ENCODE results near the gene ABLIM2. TPM values are rescaled to one million over a fixed set of nuclear protein-coding genes. Genes with fewer than 3 reads are reported as not detected.

The ABLIM2 gene
- polyA plus RNA-seq, 1 donor from 2014 or later, result 14.9 TPM

GRCh38 chr4:7941965-7942496 is 216.6 kb downstream of the ABLIM2 start:
- H3K36me3 ChIP-seq (ENCODE audit: insufficient read depth, low read length), result no peaks in the 10 kb centered on the region
- H2AFZ ChIP-seq (ENCODE audit: low read depth, low read length), result no peak overlapping the region
- H3K4me3 ChIP-seq (ENCODE audit: low read length), result no peak overlapping the region
- peaks cover 20% of the 10 kb centered on the region for H3K79me2 ChIP-seq (replicated peaks; ENCODE audit: insufficient read depth, low read length)
- no peaks in the 10 kb centered on the region for H3K27me3 ChIP-seq (ENCODE audit: insufficient read depth, low read depth, low read length)
- TF ChIP-seq POLR2AphosphoS5 (IDR thresholded peaks at IDR 0.05), result no peak
- TF ChIP-seq REST (IDR thresholded peaks at IDR 0.05; ENCODE audit: borderline replicate concordance), result no peak
- TF ChIP-seq TAF1 (IDR thresholded peaks at IDR 0.05; ENCODE audit: low read depth), result no peak
- TF ChIP-seq CTCF (IDR thresholded peaks at IDR 0.05; ENCODE audit: poor library complexity, severe bottlenecking), result no peak
- TF ChIP-seq RAD21 (conservative IDR thresholded peaks at IDR 0.05), result no peak
- TF ChIP-seq EP300 (conservative IDR thresholded peaks at IDR 0.05; ENCODE audit: poor library complexity, severe bottlenecking), result no peak
- no peak for TF ChIP-seq SMC3 (conservative IDR thresholded peaks at IDR 0.05; ENCODE audit: poor library complexity)
- no peak for TF ChIP-seq EZH2 (IDR thresholded peaks at IDR 0.05; ENCODE audit: borderline replicate concordance, insufficient read depth, low read length, poor library complexity, severe bottlenecking)
- TF ChIP-seq MXI1 (conservative IDR thresholded peaks at IDR 0.05; ENCODE audit: poor library complexity, severe bottlenecking), result no peak
- peaks cover 13% of the 10 kb centered on the region for H4K20me1 ChIP-seq (ENCODE audit: insufficient read depth)
- no peak overlapping the region for H3K9ac ChIP-seq (ENCODE audit: low read length)
- no peaks in the 10 kb centered on the region for H3K9me2 ChIP-seq (ENCODE audit: insufficient read depth, low read length)
- H3K4me2 ChIP-seq (ENCODE audit: low read length), result no peak overlapping the region
- no peaks in the 10 kb centered on the region for H3F3A ChIP-seq (ENCODE audit: insufficient read depth, low read length, poor library complexity, severe bottlenecking)
- no peaks in the 10 kb centered on the region for H3K9me3 ChIP-seq (ENCODE audit: low read length)
- H3K27ac ChIP-seq (ENCODE audit: low read length), result no peak overlapping the region

DNA sequence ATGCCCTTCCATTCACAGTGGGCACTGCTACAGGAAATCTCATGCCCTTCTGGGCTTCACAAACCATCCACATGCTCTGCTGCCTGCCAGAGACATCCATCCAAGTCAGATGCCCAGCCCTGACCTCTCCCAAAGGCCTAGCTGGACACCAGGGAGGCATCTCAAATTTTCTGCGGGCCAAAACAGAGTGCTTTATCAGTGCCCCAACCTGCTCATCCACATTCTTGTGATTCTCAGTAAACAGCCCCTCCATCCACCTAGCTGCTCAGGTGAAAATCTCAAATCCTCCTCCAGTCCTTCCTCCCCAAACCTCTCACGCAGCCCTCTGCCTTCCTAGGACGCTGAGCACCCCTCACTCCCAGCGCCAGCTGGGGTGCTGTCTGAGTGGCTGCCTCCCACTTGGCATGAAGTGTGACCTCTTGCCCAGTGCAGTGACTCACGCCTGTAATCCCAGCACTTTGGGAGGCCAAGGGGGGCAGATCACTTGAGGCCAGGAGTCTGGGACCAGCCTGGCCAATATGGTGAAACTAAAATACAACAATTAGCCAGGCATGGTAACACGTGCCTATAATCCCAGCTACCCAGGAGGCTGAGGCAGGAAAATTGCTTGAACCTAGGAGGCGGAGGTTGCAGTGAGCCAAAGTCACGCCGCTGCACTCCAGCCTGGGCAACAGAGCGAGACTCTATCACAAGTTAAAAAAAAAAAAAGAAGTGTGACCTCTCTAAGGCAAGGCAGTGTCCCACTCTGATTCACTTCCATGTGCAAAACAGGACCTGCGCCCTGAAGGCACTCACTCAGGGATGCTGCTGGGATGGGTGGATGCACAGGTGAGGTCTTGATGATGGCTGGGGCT is 217.3 kb downstream of the ABLIM2 start:
- Histone ChIP-seq H3K4me2 (ENCODE audit: low read length) (no peak overlapping the region), H3K27me3 (ENCODE audit: insufficient read depth, low read depth, low read length) (no peaks in the 10 kb centered on the region), H2AFZ (ENCODE audit: low read depth, low read length) (no peak overlapping the region), H4K20me1 (ENCODE audit: insufficient read depth) (peaks cover 16% of the 10 kb centered on the region), H3K79me2 (replicated peaks; ENCODE audit: insufficient read depth, low read length) (peaks cover 27% of the 10 kb centered on the region), H3K9me2 (ENCODE audit: insufficient read depth, low read length) (no peaks in the 10 kb centered on the region), H3K9me3 (ENCODE audit: low read length) (no peaks in the 10 kb centered on the region), H3K36me3 (ENCODE audit: insufficient read depth, low read length) (no peaks in the 10 kb centered on the region), H3F3A (ENCODE audit: insufficient read depth, low read length, poor library complexity, severe bottlenecking) (no peaks in the 10 kb centered on the region), H3K4me3 (ENCODE audit: low read length) (no peak overlapping the region), H3K27ac (ENCODE audit: low read length) (no peak overlapping the region), H3K9ac (ENCODE audit: low read length) (no peak overlapping the region)
- no peak for TF ChIP-seq EZH2 (IDR thresholded peaks at IDR 0.05; ENCODE audit: borderline replicate concordance, insufficient read depth, low read length, poor library complexity, severe bottlenecking)
- no peak for TF ChIP-seq REST (IDR thresholded peaks at IDR 0.05; ENCODE audit: borderline replicate concordance)
- TF ChIP-seq RAD21 (conservative IDR thresholded peaks at IDR 0.05), result no peak
- no peak for TF ChIP-seq MXI1 (conservative IDR thresholded peaks at IDR 0.05; ENCODE audit: poor library complexity, severe bottlenecking)
- no peak for TF ChIP-seq SMC3 (conservative IDR thresholded peaks at IDR 0.05; ENCODE audit: poor library complexity)
- TF ChIP-seq POLR2AphosphoS5 (IDR thresholded peaks at IDR 0.05), result no peak
- no peak for TF ChIP-seq TAF1 (IDR thresholded peaks at IDR 0.05; ENCODE audit: low read depth)

All from neural cell (in vitro differentiated cells).